GM12801 (cell line): Measurements from ENCODE around the gene RNF169.

Experiments
- CTCF ChIP-seq: IDR thresholded peaks from one replicate; pipeline ENCODE4 v1.5.1; 2011; ENCODE audit warnings: control low read depth; ENCODE audit not compliant: insufficient read length; ENCODE audit errors: extremely low read depth

The RNF169 gene

DNA sequence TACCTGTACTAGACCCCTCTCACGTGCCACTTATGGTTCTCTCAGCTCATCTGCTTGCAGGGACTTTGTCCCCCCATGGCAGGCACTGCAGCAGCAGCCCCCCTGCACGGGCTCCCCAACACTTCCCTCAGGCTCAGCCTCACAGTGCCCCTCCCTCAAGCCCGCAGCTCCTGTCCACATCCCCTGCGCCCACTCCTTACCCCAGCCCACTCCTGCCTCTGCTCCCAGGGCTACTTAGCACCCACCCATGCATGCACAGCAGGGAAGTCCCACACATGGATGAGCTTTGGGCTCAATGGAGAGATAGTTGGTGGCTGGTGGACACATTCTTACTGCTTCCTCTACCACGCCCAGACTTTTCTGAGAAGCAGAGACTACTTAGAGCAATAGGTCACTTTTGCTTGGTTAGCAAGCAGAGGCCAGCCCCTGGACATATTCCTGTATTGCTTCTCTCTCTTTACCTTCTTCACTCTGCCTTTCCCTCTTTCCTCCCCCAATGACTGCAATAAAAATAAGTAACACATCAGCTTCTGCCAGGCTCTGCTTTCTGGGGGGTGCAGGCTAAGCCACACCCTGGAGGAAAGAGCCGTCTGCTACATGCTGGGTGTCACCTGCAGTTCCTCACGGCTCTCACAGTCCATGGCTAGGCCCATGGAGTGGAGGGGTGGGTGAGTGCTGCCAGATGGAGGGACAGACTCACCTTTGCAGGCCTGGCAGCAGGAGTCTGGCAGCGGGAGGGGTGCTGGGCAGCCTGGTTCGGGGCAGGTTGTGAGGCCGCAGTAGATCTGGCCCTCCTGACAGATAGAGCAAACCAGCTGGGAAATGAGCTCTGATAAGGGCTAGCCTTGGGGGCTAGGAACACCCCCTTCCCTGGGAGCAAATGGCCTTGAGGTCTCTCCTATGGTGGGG lies 40.8 kb upstream of the RNF169 start:
- TF ChIP-seq CTCF: no peak

DNA sequence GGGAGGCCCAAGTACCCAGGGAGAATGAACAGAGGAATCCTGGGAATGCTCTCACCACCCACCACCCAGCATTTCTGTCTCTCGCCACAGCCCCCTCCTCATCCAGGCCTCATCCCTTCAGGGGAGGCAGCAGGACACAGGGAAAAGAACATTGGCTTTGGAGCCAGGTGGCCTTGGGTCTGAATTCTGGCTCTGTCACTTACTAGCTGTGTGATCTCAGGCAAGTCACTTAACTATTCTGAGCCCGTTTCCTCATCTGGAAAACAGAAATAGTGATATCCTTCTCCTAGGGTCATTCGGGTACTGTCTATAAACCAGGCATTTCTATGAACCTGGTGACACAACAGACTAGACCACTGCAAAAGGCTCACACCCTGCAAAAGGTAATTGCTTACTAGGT lies 39.5 kb upstream of the RNF169 start:
- TF ChIP-seq CTCF: no peak

GRCh38 chr11:74710281-74710938 lies 38.2 kb upstream of the RNF169 start:
- no peak for TF ChIP-seq CTCF

- TF ChIP-seq CTCF: no peak
Observed at GRCh38 chr11:74713686-74714085, 35.0 kb upstream of the RNF169 start.

DNA sequence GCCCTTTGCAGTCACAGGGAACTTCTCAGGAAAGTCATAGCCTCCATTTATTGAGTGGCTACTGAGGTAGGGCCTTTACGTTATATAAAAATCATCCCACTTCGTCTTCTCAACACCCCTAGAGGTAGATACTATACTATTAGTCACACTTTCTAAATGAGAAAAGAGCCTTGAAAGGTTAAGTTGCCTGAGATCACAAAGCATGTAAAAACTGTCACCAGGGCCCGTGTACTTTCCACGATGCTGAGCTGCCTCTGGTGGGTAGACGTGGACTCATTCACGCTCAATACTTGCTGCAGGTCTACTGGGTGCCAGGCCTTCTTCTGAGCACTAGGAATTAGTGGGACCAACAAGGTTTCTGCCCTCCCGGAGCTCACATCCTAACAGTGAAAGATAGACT lies 33.7 kb upstream of the RNF169 start:
- no peak for TF ChIP-seq CTCF

GRCh38 chr11:74717221-74717969 lies 31.3 kb upstream of the RNF169 start:
- TF ChIP-seq CTCF: no peak

GRCh38 chr11:74719011-74719410 lies 29.6 kb upstream of the RNF169 start:
- no peak for TF ChIP-seq CTCF
